ENCODE measurements around the gene GNG4.

Gene GNG4

GRCh38 chr1:235608278-235608677 is 41.3 kb downstream of the GNG4 start:
- peaks cover 2% of the 10 kb centered on the region for H3K9me3 ChIP-seq (ENCODE audit: insufficient read depth, low read depth, low read length)
- no peak overlapping the region for H3K18ac ChIP-seq (ENCODE audit: low read length)
- no peak overlapping the region for H3K14ac ChIP-seq (ENCODE audit: low read length)
- H3K4me1 ChIP-seq (ENCODE audit: control insufficient read depth in 1 of 2, insufficient read depth in 2 of 2, low read length in 2 of 2): no peaks in the 10 kb centered on the region
- no peak overlapping the region for H2AK5ac ChIP-seq (ENCODE audit: low read length)
- no peak overlapping the region for H3K4me2 ChIP-seq (ENCODE audit: low read length)
- DNase-seq: no peak
- no CpG with 5 or more reads among the region's 3 CpGs for WGBS (ENCODE audit: extremely low coverage, insufficient coverage, insufficient read length)
- no peak overlapping the region for H2BK120ac ChIP-seq (ENCODE audit: insufficient read depth, low read length, poor library complexity)
- H4K8ac ChIP-seq (ENCODE audit: low read depth, low read length): no peak overlapping the region
- no peak overlapping the region for H3K23ac ChIP-seq (ENCODE audit: low read length)
- H2BK12ac ChIP-seq (ENCODE audit: low read length): no peak overlapping the region
- H3K27ac ChIP-seq (ENCODE audit: low read depth, low read length): no peak overlapping the region
- no peak overlapping the region for H2BK5ac ChIP-seq (ENCODE audit: low read depth, low read length, poor library complexity)
- no peaks in the 10 kb centered on the region for H3K79me1 ChIP-seq (ENCODE audit: low read length)
- H4K91ac ChIP-seq (ENCODE audit: low read depth, low read length): no peak overlapping the region
- no peak overlapping the region for H3K4ac ChIP-seq (ENCODE audit: low read depth, low read length)
- no peaks in the 10 kb centered on the region for H3K36me3 ChIP-seq (ENCODE audit: control insufficient read depth in 1 of 2, insufficient read depth in 2 of 2, low read length in 2 of 2)
- no peaks in the 10 kb centered on the region for H3K27me3 ChIP-seq (ENCODE audit: insufficient read depth, low read length)
- H3K9ac ChIP-seq (ENCODE audit: low read length): no peak overlapping the region
- no peaks in the 10 kb centered on the region for H3K79me2 ChIP-seq (ENCODE audit: control insufficient read depth, insufficient read depth, low read length, poor library complexity)
- H4K12ac ChIP-seq (ENCODE audit: low read depth, low read length): no peak overlapping the region
- H3K4me3 ChIP-seq (ENCODE audit: low read depth, low read length): no peak overlapping the region
- no peak overlapping the region for H2AFZ ChIP-seq (ENCODE audit: insufficient read depth, low read length, poor library complexity)

GRCh38 chr1:235607284-235607683 is 42.3 kb downstream of the GNG4 start:
- Histone ChIP-seq H4K8ac (ENCODE audit: low read depth, low read length) (no peak overlapping the region), H3K36me3 (ENCODE audit: control insufficient read depth in 1 of 2, insufficient read depth in 2 of 2, low read length in 2 of 2) (no peaks in the 10 kb centered on the region), H3K4ac (ENCODE audit: low read depth, low read length) (no peak overlapping the region), H3K14ac (ENCODE audit: low read length) (no peak overlapping the region), H3K23ac (ENCODE audit: low read length) (no peak overlapping the region), H2AFZ (ENCODE audit: insufficient read depth, low read length, poor library complexity) (no peak overlapping the region), H3K9ac (ENCODE audit: low read length) (no peak overlapping the region), H4K91ac (ENCODE audit: low read depth, low read length) (no peak overlapping the region), H2AK5ac (ENCODE audit: low read length) (no peak overlapping the region), H3K27me3 (ENCODE audit: insufficient read depth, low read length) (no peaks in the 10 kb centered on the region), H3K79me2 (ENCODE audit: control insufficient read depth, insufficient read depth, low read length, poor library complexity) (no peaks in the 10 kb centered on the region), H3K79me1 (ENCODE audit: low read length) (no peaks in the 10 kb centered on the region), H2BK120ac (ENCODE audit: insufficient read depth, low read length, poor library complexity) (no peak overlapping the region), H3K27ac (ENCODE audit: low read depth, low read length) (no peak overlapping the region), H2BK5ac (ENCODE audit: low read depth, low read length, poor library complexity) (no peak overlapping the region), H4K12ac (ENCODE audit: low read depth, low read length) (no peak overlapping the region), H3K18ac (ENCODE audit: low read length) (no peak overlapping the region), H3K4me3 (ENCODE audit: low read depth, low read length) (no peak overlapping the region), H2BK12ac (ENCODE audit: low read length) (no peak overlapping the region), H3K4me1 (ENCODE audit: control insufficient read depth in 1 of 2, insufficient read depth in 2 of 2, low read length in 2 of 2) (no peaks in the 10 kb centered on the region), H3K9me3 (ENCODE audit: insufficient read depth, low read depth, low read length) (peaks cover 2% of the 10 kb centered on the region), H3K4me2 (ENCODE audit: low read length) (no peak overlapping the region)
- no peak for DNase-seq
- no CpG with 5 or more reads among the region's 11 CpGs for WGBS (ENCODE audit: extremely low coverage, insufficient coverage, insufficient read length)

- H2BK120ac ChIP-seq (ENCODE audit: insufficient read depth, low read length, poor library complexity): no peak overlapping the region
- no peak overlapping the region for H3K4me3 ChIP-seq (ENCODE audit: low read depth, low read length)
- H3K79me1 ChIP-seq (ENCODE audit: low read length): no peaks in the 10 kb centered on the region
- no peak overlapping the region for H3K18ac ChIP-seq (ENCODE audit: low read length)
- no peak overlapping the region for H3K9ac ChIP-seq (ENCODE audit: low read length)
- H3K4me1 ChIP-seq (ENCODE audit: control insufficient read depth in 1 of 2, insufficient read depth in 2 of 2, low read length in 2 of 2): no peaks in the 10 kb centered on the region
- DNase-seq: peak in 1 of 2 donors; percentile 7
- WGBS (ENCODE audit: extremely low coverage, insufficient coverage, insufficient read length): no CpG with 5 or more reads among the region's 5 CpGs
- H3K9me3 ChIP-seq (ENCODE audit: insufficient read depth, low read depth, low read length): no peaks in the 10 kb centered on the region
- no peak overlapping the region for H4K12ac ChIP-seq (ENCODE audit: low read depth, low read length)
- H2BK5ac ChIP-seq (ENCODE audit: low read depth, low read length, poor library complexity): no peak overlapping the region
- no peak overlapping the region for H3K14ac ChIP-seq (ENCODE audit: low read length)
- no peak overlapping the region for H4K91ac ChIP-seq (ENCODE audit: low read depth, low read length)
- H3K4ac ChIP-seq (ENCODE audit: low read depth, low read length): no peak overlapping the region
- no peak overlapping the region for H2AK5ac ChIP-seq (ENCODE audit: low read length)
- no peaks in the 10 kb centered on the region for H3K79me2 ChIP-seq (ENCODE audit: control insufficient read depth, insufficient read depth, low read length, poor library complexity)
- no peak overlapping the region for H4K8ac ChIP-seq (ENCODE audit: low read depth, low read length)
- no peaks in the 10 kb centered on the region for H3K27me3 ChIP-seq (ENCODE audit: insufficient read depth, low read length)
- no peak overlapping the region for H3K27ac ChIP-seq (ENCODE audit: low read depth, low read length)
- no peak overlapping the region for H2AFZ ChIP-seq (ENCODE audit: insufficient read depth, low read length, poor library complexity)
- H3K23ac ChIP-seq (ENCODE audit: low read length): no peak overlapping the region
- H2BK12ac ChIP-seq (ENCODE audit: low read length): no peak overlapping the region
- H3K4me2 ChIP-seq (ENCODE audit: low read length): no peak overlapping the region
- H3K36me3 ChIP-seq (ENCODE audit: control insufficient read depth in 1 of 2, insufficient read depth in 2 of 2, low read length in 2 of 2): no peaks in the 10 kb centered on the region
These were observed 48.5 kb downstream of the GNG4 start for GRCh38 chr1:235601104-235601503.

- Histone ChIP-seq H3K14ac (ENCODE audit: low read length) (no peak overlapping the region), H4K12ac (ENCODE audit: low read depth, low read length) (no peak overlapping the region), H2AK5ac (ENCODE audit: low read length) (no peak overlapping the region), H3K27me3 (ENCODE audit: insufficient read depth, low read length) (no peaks in the 10 kb centered on the region), H4K8ac (ENCODE audit: low read depth, low read length) (no peak overlapping the region), H2BK120ac (ENCODE audit: insufficient read depth, low read length, poor library complexity) (no peak overlapping the region), H4K91ac (ENCODE audit: low read depth, low read length) (no peak overlapping the region), H3K79me2 (ENCODE audit: control insufficient read depth, insufficient read depth, low read length, poor library complexity) (no peaks in the 10 kb centered on the region), H3K9me3 (ENCODE audit: insufficient read depth, low read depth, low read length) (no peaks in the 10 kb centered on the region), H3K4me3 (ENCODE audit: low read depth, low read length) (no peak overlapping the region), H3K4me1 (ENCODE audit: control insufficient read depth in 1 of 2, insufficient read depth in 2 of 2, low read length in 2 of 2) (no peaks in the 10 kb centered on the region), H2AFZ (ENCODE audit: insufficient read depth, low read length, poor library complexity) (no peak overlapping the region), H3K79me1 (ENCODE audit: low read length) (no peaks in the 10 kb centered on the region), H2BK12ac (ENCODE audit: low read length) (no peak overlapping the region), H2BK5ac (ENCODE audit: low read depth, low read length, poor library complexity) (no peak overlapping the region), H3K23ac (ENCODE audit: low read length) (no peak overlapping the region), H3K27ac (ENCODE audit: low read depth, low read length) (no peak overlapping the region), H3K36me3 (ENCODE audit: control insufficient read depth in 1 of 2, insufficient read depth in 2 of 2, low read length in 2 of 2) (no peaks in the 10 kb centered on the region), H3K4me2 (ENCODE audit: low read length) (no peak overlapping the region), H3K9ac (ENCODE audit: low read length) (no peak overlapping the region), H3K4ac (ENCODE audit: low read depth, low read length) (no peak overlapping the region), H3K18ac (ENCODE audit: low read length) (no peak overlapping the region)
- DNase-seq: no peak
- WGBS (ENCODE audit: extremely low coverage, insufficient coverage, insufficient read length): no CpG with 5 or more reads among the region's 5 CpGs
These were observed 50.0 kb downstream of the GNG4 start for GRCh38 chr1:235599536-235599935.
